HG03432 (cell line): ENCODE results near the gene EFNA1.
"Not testable (repeated sequence)": the region's sequence is repeated elsewhere in the genome, so short reads cannot be mapped to it uniquely, and the experiment has no call there.

ENCODE experiments used
- ATAC-seq: cut with Tn5 transposase; IDR thresholded peaks from one replicate; pipeline ENCODE4 v1.9.1; 2021; ENCODE audit warnings: mild to moderate bottlenecking, moderate library complexity; ENCODE audit not compliant: unreplicated experiment

EFNA1 gene

DNA sequence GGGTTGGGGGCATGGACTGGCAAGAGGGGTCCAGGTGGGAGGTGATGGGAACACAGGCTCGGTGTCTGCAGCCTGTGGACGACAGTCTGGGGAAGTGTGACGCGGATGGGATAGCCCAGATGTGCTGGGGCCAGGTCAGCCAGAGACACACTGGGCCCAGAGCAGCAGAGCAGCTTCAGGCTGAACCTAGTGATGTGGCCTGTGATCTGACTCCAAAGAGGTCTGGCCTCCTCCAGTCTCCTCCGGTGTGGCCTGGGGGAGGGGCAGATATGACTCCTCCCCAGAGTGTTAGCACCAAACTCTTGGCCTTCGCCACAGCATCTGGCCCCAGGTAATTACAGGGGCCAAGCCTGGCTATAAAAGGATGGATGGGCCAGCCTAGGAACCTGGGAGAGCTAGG, 35.5 kb upstream of the EFNA1 start:
- ATAC-seq, result no peak

DNA sequence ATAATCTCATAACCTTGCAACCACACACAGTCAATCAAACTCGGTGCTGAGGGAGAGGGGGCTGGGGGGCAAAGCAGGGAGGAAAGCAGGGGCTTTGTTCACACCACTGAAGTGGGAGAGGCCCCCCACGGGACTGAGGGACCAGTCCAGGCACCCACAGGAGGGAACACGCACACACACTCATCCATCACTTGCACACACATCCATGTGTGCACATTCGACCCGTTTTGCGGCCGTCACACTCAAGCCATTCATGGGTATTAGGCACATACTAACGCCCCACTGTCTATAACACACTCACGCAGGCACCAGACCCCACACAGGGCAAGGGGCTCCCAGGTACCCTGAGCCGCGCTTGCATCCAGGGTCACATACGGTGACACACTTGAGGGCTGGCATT, 35.0 kb upstream of the EFNA1 start:
- no peak for ATAC-seq

DNA sequence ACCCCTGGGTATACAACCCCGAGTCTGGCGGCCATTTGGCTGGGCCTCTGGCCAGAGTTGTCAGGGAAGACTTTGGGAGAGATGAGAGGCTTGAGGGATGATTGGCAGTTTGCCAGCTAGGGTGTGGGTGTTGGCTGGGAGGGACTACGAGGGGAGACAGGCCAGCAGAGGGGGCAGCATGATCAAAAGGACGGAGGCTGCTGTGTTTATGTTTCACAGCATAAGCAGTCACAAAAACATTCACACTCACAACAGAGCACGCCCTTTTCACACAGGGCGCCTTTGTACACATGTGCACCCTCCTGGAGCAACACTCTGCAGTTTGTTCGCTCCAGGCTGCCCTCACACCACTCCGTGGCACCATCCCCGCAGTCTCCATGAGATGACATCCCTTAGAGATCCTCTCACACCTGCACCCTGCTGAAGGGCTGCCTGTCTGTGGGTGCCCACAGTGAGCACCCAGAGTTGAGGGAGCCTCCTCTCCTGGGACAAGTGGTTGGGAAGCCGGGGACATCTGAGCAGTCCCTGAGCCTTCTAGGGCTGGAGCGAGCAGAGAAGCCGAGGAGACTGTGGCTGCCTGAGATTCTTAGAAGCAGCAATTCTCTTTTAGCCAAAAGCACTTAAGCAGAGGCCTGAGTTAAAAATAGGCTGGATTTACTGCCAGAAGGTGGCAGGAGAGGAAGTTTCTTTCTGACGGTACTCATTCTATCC, 33.6 kb upstream of the EFNA1 start:
- ATAC-seq, result no peak

DNA sequence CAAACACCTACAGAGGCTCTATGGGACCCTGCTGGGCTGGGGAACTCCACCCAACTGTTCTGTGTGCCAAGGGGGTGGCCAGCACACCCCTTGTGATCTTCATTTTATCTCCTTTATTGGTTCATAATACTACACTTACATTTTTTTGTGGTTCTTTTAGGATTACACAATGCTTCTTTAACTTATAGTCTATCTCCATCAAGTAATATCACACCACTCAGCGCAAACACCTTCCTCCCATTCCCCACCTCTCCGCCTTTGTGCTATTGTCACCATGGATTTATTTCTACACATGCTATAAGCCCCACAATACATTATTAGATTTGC, 33.1 kb upstream of the EFNA1 start:
- no peak for ATAC-seq

DNA sequence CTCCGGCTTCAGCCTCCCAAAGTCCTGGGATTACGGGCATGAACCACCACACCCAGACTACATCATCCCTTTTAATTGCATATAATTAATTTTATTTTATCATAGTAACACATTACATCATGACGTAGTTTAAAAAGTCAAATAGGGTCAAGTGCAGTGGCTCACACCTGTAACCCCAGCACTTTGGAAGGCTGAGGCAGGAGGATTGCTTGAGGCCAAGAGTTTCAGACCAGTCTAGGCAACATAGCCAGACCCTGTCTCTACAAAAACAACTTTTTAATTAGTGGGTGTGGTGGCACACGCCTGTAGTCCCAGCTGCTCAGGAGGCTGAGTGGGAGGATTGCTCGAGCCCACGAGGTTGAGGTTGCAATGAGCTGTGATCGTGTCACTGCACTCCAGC, 28.3 kb upstream of the EFNA1 start:
- no peak for ATAC-seq

DNA sequence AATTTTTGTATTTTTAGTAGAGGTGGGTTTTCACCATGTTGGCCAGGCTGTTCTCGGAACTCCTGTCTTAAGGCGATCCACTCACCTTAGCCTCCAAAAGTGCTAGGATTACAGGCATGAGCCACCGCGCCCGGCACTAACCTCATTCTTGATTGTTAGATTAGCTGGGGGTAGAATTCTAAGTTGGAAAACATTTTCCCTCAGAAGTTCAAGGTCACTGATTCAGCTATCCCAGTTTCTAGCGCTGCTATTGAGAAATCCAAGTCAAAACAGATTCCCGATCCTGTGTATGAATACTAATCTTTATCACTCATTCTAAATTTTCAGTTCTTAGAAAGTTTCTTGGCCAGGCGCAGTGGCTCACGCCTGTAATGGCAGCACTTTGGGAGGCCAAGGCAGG, 24.4 kb upstream of the EFNA1 start:
- no peak for ATAC-seq

DNA sequence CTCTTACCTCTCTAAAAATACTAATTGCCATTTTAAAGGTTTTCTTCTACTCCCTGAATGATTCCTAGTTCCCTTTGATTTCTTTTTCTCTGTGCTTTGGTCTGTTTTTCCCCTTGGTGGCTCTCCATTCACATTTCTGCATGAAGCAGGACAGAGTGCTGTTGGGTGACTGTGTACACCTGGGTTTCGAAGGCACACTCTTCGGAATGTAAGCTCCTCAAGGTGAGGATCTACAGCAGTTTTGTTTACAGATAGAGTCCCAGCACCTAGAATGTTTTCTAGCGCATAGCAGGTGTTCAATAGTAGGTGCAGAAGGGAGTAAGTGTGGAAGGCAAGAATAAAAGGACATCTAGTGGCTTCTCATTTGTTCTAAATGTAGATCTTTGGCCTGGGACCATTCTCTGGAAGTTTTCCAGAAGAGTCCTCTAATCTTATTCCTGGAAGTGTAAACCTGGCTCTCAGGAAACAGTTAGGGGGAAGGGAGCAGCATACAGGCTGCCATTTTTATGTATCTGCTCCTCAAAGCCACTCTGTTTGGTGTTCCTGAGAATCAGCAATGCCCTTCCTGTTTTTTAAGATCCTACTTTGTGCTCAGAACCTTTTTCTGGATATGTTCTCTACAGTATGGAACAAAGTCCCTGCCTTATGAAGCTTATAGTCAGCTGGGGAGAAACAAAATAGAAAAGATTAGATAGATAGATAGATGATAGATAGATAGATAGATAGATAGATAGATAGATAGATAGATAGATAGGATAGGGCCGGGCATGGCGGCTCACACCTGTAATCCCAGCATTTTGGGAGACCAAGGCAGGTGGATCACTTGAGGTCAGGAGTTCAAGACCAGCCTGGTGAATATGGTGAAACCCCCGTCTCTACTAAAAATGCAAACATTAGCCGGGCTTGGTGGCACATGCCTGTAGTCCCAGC, 22.8 kb upstream of the EFNA1 start:
- no peak for ATAC-seq

DNA sequence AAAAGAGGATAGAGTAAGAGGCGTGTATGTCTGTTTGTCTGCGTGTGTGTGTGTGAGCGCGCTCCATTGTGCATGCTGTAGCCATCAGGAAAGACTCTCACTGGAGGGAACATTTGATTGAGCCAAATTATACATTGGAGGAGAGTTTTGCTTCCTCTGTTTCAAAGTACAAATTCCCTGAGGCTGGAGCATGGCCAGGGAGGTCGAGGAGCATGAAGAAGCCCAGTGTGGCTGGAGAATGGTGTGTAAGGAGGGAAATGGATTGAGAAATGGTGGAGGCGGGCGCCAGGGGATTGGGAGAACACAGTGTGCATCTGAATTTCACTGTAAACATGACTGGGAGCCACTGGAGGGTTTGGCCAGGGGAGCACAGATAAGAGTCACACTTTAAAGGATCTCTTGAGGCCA, 22.1 kb upstream of the EFNA1 start:
- ATAC-seq, result no peak

DNA sequence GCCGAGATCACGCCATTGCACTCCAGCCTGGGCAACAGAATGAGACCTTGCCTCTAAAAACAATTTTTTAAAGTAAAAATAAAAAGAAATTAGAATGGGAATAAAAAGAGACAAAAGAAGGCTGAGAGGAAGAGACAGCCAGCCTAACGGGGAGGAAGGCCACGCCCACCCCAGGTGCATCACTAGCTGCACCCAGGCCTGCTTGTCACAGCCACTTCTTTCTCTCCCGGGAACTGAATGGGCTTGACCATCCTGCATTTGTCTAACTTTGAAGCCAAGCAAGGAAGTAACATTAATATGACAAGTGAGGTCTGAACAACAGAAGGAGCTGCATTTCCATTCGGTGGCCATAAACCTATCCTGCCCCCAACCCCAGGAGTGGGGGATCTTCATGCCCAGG, 20.8 kb upstream of the EFNA1 start:
- ATAC-seq, result no peak

DNA sequence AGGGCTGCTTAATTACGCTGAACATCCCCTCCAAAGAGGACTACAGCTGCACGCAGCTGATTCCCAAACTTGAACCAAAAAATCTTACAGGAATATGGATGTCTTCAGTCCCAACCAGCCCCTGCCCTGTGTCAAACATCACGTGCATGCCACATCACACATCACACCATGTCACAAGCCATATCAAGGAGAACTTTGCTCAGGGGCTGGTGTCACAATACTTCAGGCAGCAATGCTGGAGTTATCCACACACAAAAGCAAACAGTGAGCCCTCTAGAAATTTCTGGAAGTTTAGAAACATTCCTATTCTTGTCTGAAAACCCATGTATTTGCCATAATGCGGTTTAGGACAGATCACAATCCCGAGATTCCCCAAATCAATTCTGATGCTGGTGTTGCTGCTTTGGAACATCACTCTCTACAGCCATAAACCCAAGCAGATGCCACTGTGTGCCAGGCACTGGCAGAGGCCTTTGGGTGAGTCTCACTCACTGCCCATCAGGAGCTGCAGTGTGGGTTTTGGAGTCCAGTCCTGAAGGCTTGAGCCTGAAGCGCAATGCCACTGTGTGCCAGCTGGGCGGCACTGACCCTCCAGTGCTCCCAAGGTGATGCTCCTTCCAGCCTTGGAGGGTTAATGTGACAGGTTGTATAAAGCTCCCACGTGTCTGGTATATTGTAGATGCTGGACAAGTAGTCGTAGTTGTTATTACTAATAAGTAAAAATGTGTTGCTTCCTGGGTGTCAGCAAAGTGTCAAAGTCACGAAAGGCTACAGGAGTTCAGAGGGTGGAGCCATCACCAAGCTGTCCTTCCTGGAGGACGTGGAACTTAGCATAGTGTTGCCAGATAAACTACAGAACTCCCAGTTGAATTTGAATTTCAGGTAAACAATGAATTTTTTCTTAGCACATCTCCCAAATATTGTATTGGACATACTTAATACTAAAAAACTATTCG, 20.1 kb upstream of the EFNA1 start:
- no peak for ATAC-seq

DNA sequence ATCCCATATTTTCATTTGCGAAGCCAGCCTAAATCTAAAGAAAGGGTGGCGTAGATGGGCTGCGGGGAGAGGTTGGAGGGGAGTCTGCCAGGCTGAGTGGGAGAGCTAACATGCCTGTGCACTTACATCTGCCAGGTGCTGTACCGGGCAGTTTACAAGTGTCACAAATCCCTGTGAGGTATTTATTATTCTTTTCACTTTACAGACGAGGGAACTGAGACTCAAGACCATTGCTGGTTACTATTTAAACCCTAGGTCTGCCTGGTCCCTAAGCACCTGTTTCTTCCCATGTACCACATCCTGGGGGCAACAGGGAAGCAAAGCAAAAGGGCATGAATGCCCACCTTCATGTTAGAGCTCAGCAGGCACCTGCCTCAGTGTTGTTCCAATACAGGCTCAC, 19.4 kb upstream of the EFNA1 start:
- no peak for ATAC-seq

DNA sequence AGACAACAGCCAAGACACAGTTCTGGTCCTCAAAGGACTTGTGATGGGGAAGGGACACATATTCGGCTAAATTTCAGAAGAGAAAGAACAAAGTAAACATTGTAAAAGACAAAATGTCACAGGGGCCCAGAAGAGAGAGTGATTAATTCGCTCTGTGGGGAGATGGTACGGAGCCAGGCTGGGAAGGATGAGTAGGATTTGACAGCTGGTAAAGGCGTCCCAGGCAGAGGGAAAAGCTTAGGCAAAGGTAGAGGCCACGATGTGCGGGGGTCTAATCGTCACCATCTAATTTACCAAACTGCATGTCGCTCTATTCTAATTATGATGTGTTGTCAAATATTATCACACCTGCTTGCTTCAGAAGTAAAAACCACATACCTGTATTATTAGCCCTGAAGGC, 17.3 kb upstream of the EFNA1 start:
- ATAC-seq, result no peak

DNA sequence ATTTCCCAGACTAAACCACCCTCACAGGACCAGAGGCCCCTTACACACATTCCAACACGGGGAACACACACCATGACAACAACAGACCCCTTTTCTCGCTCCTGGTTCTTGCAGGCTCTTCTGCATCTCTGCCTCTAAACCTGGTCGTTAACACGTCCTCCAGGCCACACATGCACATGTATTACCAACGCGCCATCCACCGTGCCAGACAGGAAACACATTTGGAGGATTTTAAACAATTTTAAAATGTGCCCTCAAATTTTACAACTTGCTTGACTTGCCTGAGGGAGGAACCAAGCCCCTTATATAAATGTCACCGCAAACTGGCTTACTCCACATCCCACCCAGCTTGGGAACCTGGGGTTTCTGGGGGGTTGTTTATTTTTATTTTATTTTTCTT, 16.9 kb upstream of the EFNA1 start:
- ATAC-seq, result no peak

DNA sequence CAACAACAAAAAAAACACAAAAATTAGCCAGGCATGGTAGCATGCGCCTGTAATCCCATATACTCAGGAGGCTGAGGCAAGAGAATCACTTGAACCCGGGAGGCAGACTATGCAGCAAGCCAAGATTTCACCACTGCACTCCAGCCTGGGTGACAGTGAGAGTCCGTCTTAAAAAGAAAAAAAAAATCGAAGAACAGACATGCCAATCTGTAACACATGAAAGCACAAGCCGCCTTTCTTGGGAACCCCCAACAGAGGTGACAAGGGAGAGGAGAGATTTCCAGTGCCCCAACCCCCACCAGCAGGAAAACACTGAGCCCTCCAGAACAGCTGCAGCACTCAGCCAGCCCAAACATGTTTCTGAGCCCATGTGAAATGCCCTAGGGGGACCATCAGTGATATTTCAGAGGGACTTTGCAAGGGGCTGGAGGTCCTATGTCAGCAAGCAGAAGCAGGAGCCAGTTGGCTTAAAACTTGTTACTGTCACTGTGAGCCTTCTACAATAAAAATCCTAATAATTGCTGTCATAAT, 14.2 kb upstream of the EFNA1 start:
- ATAC-seq, result no peak

DNA sequence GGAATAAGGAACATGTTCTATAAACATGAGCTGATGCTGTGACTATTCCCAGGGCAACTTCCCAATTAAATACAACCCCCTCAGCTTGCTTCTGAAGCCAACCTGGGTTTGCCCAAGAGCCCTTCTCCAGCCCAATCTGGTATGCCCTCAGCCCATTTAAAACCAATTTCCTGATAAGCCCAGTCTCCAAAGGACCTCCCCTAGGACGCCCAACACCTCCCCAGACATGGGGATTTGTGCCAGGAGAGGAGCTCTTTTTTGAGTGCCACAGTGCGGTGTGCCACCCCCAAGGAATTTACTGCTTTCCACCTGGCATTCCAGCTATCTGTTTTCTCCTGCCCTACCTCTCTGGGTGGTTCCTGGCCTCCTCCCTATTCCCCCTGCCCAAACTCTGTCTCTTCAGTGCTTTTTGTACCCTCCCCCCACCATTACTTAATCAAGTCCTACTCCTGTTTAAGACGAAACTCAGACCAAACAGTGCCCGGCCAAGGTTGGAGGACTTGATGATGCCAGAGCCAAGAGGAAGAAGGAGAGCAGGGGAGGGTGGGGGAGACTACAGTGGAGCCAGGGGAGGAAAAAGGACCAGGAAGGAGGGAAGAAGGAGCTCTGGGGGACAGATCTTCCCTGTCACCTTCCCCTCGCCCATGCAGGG, 11.4 kb upstream of the EFNA1 start:
- no peak for ATAC-seq

DNA sequence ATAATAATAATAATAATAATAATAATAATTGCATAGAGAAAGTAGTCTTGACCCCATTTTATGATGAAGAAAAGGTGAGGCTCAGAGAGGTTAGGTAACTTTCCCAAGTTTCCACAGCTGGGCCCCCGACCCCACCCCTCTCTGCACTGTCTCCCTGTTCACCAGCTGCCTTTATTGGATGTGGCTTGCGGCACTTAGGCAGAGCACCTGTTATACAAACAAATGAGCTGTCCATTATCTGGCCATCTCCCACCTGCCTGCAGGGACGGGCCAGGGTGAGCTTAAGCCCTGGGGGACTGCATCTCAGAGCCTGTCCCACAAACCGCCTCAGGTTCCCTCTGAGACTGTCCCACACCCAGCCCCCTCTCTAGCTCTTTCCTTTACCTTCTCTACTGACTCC, 10.1 kb upstream of the EFNA1 start:
- no peak for ATAC-seq

DNA sequence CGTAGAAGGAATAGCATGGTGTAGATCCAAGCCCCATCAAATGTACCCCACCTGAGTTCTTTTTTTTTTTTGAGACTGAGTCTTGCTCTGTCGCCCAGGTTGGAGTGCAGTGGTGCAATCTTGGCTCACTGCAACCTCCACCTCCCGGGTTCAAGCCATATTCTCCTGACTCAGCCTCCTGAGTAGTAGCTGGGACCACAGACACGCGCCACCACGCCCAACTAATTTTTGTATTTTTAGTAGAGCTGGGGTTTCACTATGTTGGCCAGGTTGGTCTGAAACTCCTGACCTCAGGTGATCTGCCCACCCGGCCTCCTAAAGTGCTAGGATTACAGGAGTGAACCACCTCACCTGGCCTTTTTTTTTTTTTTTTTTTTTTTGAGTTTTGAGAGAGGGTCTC, 9.6 kb upstream of the EFNA1 start:
- not testable (repeated sequence) for ATAC-seq

DNA sequence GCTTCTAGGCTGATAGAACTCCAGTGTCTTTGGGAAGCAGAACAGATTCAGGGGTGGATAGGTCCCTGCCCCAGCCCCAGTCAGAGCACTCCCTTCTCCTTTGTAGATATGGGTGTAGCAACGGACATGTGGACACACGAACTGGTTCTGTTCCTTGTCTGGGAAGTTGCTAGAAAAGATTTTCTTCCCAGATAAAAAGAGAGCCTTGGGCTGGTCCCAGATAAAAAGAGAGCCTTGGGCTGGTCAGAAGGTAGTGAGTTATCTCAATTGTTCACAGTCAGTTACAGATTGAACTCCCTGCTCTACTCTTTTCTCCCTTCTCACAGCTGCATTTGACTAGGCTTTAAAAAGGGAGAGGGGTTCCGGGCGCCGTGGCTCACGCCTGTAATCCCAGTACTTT, 7.4 kb upstream of the EFNA1 start:
- ATAC-seq, result no peak

DNA sequence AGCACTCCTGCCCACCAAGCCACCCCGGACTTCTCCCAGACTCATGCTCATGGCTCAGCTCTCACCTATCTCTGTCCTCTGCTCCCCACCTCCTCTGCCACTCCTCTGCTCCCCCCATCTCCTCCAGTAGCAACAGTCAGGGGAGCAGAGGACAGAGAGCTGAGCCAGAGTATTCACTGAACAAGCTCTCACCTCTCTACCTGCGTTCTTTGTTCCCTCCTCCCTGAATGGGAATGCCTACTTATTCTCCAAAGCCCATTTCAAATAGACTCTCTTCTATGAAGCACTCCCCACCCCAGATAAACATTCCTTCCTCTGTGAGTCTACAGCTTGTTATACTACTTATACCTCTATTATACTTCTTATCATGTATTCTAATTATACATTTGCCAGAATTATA, 6.4 kb upstream of the EFNA1 start:
- ATAC-seq, result no peak

DNA sequence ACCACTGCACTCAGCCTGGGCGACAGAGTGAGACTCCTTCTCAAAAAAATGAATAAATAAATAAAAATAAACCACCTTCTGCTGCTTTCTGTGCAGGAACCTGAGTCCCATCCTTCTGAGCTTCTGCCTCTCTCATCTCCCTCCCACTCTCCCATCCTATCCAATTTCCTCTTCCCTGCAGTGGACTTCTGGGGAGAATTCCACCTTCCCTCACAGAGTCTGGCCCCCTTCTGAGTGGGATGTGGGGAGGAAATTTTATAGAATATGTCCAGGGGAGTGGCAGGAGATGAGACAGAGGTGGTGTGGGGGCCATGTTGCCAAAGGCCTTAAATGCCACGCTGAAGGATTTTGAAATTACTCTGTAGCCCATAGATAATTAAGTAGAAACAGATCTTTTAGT, 5.4 kb upstream of the EFNA1 start:
- no peak for ATAC-seq

DNA sequence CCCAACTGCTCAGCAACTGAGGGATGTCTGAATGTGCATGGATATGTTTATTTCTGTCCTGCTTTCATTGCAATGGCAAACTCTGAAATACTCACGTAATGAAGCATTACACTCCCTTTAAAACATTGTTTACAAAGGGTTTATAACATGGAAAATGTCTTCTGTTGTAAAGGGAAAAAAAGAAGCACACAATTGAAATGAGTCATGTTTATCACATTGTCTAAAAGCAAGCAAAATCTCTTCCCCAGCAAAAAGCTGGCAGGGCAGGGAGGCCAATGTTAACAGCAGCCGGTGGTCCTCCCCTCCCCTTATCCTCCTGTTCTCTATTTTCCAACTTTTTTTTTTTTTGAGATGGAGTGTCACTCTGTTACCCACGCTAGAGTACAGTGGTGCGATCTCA, 3.9 kb upstream of the EFNA1 start:
- no peak for ATAC-seq
